GM18499 (cell line): Measurements from ENCODE around the gene IDE.
"Not testable (repeated sequence)": the region's sequence is repeated elsewhere in the genome, so short reads cannot be mapped to it uniquely, and the experiment has no call there.

ENCODE experiments used
- ATAC-seq: cut with Tn5 transposase; IDR thresholded peaks from one replicate; pipeline ENCODE4 v1.9.1; 2021; ENCODE audit warnings: moderate number of reproducible peaks; ENCODE audit not compliant: insufficient read depth, unreplicated experiment

The IDE gene

DNA sequence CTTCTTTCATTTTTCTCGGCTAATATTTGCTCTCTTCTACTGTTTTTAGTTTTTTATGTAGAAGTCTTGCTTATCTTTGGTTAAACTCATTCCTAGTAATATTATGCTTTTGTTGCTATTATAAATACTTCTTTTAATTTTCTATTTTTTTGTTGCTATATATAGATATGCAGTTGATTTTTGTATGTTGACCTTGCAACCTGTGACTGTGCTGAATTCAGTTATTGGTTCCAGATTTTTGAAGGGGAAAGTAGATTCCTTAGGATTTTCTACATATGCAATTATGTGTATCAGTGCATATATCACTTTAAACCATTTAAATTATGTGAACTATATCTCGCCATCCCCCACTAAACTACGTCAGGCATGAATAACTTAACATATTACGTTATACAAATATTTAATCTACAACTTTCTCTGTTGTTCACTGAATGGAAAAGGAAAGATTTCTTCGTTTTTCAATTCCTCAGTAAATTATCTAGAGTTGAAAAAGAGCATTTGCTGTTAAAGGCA, 71.5 kb downstream of the IDE start:
- no peak for ATAC-seq

- no peak for ATAC-seq
Measured at GRCh38 chr10:92493362-92493761, 80.5 kb downstream of the IDE start.

DNA sequence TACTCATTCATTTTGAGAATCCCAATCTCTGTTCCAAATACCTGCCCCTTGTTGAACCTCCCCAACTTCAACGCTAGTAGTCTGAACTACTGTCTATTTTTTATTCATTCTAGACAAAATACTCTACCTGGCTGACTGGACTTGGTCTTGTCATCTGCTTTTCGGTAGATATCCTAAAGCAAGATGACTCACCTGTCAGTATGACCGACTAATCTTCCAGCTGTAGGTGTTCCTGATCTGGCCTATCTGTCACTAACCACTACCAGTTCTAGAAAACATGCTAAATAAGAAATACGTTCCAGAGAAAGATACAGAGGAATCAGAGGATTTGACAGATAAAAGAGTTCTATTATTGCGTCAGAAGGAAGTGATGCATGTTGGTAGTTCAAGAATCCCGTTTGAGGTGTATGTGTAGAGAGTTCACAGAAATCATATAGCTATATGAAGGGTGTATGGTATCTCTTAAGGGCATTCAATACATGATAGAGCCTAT, 81.1 kb downstream of the IDE start:
- no peak for ATAC-seq

- ATAC-seq: no peak
Measured at GRCh38 chr10:92490387-92490786, 83.5 kb downstream of the IDE start.

DNA sequence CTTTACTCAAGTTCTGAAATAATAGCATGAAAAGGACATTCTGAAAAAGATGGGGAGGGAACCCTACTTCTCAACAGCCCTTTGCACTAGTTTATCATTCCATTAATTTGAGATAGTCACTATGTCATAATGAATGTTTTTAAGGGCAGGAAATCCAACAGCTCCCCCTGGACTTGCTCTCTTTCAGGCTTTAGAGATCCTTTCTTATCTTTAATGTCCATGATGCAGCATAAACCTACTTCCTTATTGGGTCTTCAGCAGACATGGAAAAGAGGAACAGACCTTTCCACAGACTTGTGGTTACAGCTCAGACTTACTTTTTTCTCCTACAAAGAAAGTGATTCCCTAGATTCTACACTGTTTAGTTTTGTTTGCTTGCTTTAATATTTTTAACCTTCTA, 87.3 kb downstream of the IDE start:
- ATAC-seq: no peak

- ATAC-seq: no peak
Measured at GRCh38 chr10:92483539-92483938, 90.4 kb downstream of the IDE start.

- no peak for ATAC-seq
Measured at GRCh38 chr10:92480413-92480812, 93.5 kb downstream of the IDE start.

DNA sequence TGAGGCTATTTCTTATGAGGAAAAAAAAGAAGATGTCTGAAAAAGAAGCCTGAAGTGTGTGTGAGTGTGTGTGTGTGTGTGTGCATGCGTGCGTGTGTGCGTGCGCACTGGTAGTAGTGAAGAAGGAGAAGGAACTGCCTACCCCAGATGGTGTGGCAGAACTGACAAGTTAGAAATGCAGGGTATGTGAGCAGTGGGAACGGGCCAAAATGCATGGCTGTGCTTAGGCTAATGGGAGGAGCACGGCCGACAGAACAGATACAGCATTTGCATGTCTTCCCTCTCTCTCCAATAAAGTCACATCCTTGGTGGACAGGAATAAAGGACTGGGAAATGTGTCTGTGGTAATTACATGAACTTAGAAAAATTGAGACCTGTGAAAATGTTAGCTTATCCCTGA, 94.3 kb downstream of the IDE start:
- ATAC-seq: no peak

GRCh38 chr10:92478536-92478935, 95.4 kb downstream of the IDE start:
- ATAC-seq: no peak

DNA sequence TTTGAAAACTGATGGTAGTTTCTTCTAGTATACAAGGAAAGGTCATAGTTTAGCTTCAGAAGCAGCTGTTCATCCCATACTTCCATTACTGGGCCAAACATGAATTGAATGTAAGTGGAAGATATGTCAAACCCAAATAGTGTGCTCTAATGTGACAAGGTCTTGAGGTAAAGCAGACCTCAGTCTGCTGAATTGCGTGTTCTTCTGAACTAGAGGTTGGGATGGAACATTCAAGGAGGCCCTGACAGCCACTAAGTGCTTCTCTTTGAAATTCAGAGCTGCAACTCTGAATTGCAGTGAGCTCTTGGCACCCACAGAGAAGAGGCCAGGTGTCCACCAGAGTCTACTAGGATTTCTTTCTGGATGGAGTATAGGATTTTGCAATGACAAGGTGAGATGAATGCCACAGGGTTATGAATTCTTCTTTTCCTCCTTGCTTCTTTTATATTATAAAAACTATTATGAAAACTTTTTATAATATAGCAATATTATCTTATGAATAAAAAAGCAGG, 98.5 kb downstream of the IDE start:
- no peak for ATAC-seq

- no peak for ATAC-seq
Measured at GRCh38 chr10:92470026-92470425, 103.9 kb downstream of the IDE start.

GRCh38 chr10:92464364-92464763, 109.5 kb downstream of the IDE start:
- ATAC-seq: no peak

DNA sequence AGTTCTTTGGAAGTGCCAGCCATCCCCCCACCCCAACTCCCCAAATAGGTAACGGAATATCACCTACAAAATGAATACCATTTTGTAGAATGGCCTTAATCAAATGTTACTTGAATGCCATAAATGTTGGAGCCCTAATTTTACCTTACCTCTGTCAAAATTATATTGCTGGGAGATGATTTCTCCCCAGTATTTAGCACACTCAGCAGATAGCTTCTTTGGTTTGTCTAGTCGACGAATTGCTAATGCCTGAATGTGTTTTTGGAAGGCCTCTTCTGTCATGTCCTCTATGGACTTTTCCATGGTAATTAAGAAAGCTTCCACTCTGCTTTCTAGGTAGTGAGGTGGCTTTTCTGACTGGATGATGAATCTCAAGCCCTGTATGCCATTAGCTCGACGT, 110.3 kb downstream of the IDE start:
- no peak for ATAC-seq

DNA sequence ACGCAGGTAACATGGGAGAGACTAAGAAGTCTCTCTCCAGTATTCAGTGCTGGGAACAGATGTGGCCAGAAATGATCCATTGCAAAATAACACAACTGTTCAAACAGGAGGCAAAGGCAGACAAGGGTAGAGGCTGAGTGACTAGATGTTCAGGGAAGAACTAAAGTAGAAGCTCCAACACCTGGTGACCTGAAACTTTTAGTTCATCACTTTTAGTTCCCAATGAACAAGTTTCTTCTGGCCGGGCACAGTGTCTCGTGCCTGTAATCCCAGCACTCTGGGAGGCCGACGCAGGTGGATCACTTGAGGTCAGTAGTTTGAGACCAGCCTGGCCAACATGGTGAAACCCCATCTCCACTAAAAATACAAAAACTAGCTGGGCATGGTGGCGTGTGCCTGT, 118.9 kb downstream of the IDE start:
- ATAC-seq: not testable (repeated sequence)

GRCh38 chr10:92452313-92452712, 121.6 kb downstream of the IDE start:
- no peak for ATAC-seq

- no peak for ATAC-seq
Measured at GRCh38 chr10:92451431-92451830, 122.5 kb downstream of the IDE start.

DNA sequence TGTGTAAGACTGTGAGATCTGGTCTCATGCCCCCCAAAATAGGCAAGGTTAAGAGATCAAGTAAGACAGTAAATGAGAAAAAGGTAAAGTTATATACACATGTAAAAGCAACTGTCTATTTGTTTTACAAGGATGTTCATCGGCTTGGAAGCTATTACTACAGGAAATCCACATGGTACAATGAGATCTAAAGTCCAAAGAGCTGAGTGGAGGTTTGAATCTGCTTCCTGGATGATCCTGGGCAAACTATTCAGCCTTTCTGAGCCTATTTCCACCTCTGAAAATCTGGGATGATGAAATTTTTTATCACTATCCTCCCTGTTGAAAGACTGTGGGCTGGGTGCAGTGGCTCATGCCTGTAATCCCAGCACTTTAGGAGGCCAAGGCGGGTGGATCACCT, 123.0 kb downstream of the IDE start:
- ATAC-seq: no peak

GRCh38 chr10:92440578-92440977, 133.3 kb downstream of the IDE start:
- no peak for ATAC-seq

DNA sequence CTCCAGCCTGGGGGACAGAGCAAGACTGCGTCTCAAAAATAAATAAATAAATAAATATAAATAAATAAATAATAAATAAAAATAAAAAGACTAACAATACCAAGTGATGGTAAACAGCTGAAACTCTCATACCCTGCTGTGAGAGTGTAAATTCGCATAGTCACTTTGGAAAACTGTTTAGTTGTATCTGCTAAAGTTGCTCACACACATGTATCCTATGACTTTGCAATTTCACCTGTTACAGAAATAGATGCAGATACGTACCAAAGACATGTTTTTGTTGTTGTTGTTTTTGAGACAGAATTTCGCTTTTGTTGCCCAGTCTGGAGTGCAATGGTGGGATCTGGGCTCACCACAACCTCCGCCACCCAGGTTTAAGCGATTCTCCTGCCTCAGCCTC, 135.7 kb downstream of the IDE start:
- no peak for ATAC-seq

GRCh38 chr10:92436611-92437010, 137.3 kb downstream of the IDE start:
- ATAC-seq: no peak

- not testable (repeated sequence) for ATAC-seq
Measured at GRCh38 chr10:92436065-92436464, 137.8 kb downstream of the IDE start.

DNA sequence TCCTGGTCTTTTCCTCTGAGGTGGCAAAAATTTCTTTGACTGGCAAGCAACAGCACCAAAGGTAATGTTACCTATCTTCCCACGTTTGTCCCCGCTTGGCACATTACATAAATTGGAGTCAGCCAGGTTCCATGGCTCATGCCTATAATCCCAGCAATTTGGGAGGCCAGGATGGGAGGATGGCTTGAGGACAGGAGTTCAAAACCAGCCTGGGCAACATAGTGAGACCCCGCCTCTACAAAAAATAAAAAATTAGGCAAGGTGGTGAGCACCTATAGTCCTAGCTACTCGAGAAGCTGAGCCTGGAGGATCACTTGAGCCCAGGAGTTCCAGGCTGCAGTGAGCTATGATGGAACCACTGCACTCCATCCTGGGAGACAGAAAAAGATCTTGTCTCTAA, 139.5 kb downstream of the IDE start:
- no peak for ATAC-seq

GRCh38 chr10:92432596-92432995, 141.3 kb downstream of the IDE start:
- ATAC-seq: no peak
